ENCODE results near the gene ZHX3. TPM values are rescaled to one million over a fixed set of nuclear protein-coding genes. Genes with fewer than 3 reads are reported as not detected.

Gene ZHX3
- total and polyA plus RNA-seq, 8 donors = 6.6 to 59.3 (median 18.7) TPM

GRCh38 chr20:41274152-41274551, 43.4 kb downstream of the ZHX3 start:
- intact Hi-C loops (cut with DNase I; ENCODE audit: low total_unique reads) = no loop called here
- Histone ChIP-seq H3K9me3 (no peaks in the 10 kb centered on the region), H3K36me3 (no peaks in the 10 kb centered on the region), H3K4me1 (peaks cover 12 to 41% (median 18%) of the 10 kb centered on the region in 4 donors), H3K27me3 (no peaks in the 10 kb centered on the region), H3K4me3 (no peak overlapping the region), H3K27ac (peak overlapping the region in 1 of 5 donors; percentile 74)
- no peak for DNase-seq
- 38 to 64% (median 43%) methylated on average over 5 of the region's 5 CpGs for WGBS, 5 donors
- TF ChIP-seq POLR2AphosphoS5 (IDR thresholded peaks at IDR 0.05) (no peak), EP300 (IDR thresholded peaks at IDR 0.05) (no peak), POLR2A (IDR thresholded peaks at IDR 0.05) (no peak), CTCF (IDR thresholded peaks at IDR 0.05) (no peak)

- intact Hi-C loops (cut with DNase I; ENCODE audit: low total_unique reads) = no loop called here
These were observed 44.1 kb downstream of the ZHX3 start for GRCh38 chr20:41273445-41273844.

GRCh38 chr20:41272339-41272738, 45.2 kb downstream of the ZHX3 start:
- intact Hi-C loops (cut with DNase I; ENCODE audit: low total_unique reads) = no loop called here
- Histone ChIP-seq H3K36me3 (peaks cover 0 to 12% (median 8%) of the 10 kb centered on the region in 4 donors), H3K4me3 (no peak overlapping the region), H3K4me1 (peaks cover 12 to 35% (median 19%) of the 10 kb centered on the region in 4 donors), H3K27me3 (no peaks in the 10 kb centered on the region), H3K9me3 (no peaks in the 10 kb centered on the region), H3K27ac (no peak overlapping the region)
- 91 to 100% (median 95%) methylated on average over 1 of the region's 1 CpG for WGBS, 5 donors
- no peak for DNase-seq
- TF ChIP-seq CTCF (IDR thresholded peaks at IDR 0.05) (no peak), POLR2AphosphoS5 (IDR thresholded peaks at IDR 0.05) (no peak), EP300 (IDR thresholded peaks at IDR 0.05) (no peak), POLR2A (IDR thresholded peaks at IDR 0.05) (no peak)

More at GRCh38 chr20:41273445-41273844, 44.1 kb downstream of the ZHX3 start:
- Histone ChIP-seq H3K9me3 (no peaks in the 10 kb centered on the region), H3K4me1 (peaks cover 12 to 35% (median 19%) of the 10 kb centered on the region in 4 donors), H3K36me3 (peaks cover 0 to 1% (median 0%) of the 10 kb centered on the region in 4 donors), H3K27me3 (no peaks in the 10 kb centered on the region), H3K27ac (no peak overlapping the region), H3K4me3 (no peak overlapping the region)
- DNase-seq = no peak
- TF ChIP-seq EP300 (IDR thresholded peaks at IDR 0.05) = no peak
- no peak for TF ChIP-seq POLR2A (IDR thresholded peaks at IDR 0.05)
- TF ChIP-seq CTCF (IDR thresholded peaks at IDR 0.05) = no peak
- TF ChIP-seq POLR2AphosphoS5 (IDR thresholded peaks at IDR 0.05) = no peak

DNA sequence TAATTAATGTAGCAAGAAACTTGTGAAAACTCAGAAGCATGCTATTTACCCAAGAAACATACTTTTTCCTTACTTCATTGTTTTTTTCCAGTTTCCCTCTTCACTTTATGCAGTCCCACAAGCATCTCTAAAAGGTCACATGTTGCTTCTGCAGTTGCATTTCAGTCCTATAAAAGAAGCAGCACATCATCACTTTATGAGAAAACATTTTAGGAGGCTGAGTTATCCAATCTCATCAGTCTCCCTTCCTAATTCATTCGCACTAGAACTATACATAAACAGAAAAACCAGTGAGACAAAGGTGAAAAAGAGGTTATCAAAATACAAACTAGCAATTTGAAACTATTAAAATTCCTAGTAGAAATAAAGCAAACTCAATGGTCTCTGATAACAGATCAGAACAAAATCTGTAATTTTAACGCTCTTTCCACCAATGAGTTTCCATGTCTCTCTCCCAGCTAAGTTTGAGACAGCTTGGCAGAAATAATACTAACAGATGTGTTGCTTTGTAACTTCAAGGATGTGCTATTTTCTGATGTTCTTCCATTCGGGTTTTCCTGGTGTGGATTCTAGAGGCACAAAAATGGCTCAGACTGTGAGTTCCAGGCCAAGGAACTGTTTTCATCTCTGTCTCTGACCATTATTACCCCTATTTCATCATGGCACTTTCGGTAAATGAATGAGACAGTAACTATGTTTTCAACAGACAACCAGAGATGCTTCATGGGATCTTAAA, 48.4 kb downstream of the ZHX3 start:
- H3K4me3 ChIP-seq = no peak overlapping the region
- peaks cover 0 to 6% (median 2%) of the 10 kb centered on the region in 4 donors for H3K4me1 ChIP-seq
- no peak overlapping the region for H3K27ac ChIP-seq
- H3K9me3 ChIP-seq = no peaks in the 10 kb centered on the region
- intact Hi-C loops (cut with DNase I; ENCODE audit: low total_unique reads) = no loop called here
- no peaks in the 10 kb centered on the region for H3K27me3 ChIP-seq
- DNase-seq = no peak
- H3K36me3 ChIP-seq = peaks cover 0 to 19% (median 12%) of the 10 kb centered on the region in 4 donors
- WGBS, 5 donors = 63 to 79% (median 71%) methylated on average over 4 of the region's 4 CpGs
- TF ChIP-seq EP300 (IDR thresholded peaks at IDR 0.05) = no peak

DNA sequence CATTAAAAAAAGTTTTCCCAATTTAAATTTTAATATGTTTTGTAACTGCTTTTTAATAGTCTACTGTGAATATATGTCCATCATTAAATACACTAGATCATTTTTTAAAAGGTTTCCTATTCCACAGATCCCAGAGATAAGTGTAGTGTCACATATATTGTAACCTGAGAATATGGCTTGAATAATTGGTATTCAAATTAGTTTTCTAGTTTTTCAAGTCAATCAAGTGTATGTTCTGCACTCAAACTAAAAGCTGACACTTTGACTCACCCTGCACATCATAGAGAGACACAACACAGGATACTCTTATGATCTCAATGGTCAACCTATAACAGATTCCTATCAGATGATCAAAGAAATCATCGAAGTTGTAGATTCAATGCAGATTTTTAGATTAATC, 49.1 kb downstream of the ZHX3 start:
- H3K27ac ChIP-seq = no peak overlapping the region
- peaks cover 0 to 5% (median 2%) of the 10 kb centered on the region in 4 donors for H3K4me1 ChIP-seq
- no peak for TF ChIP-seq CTCF (IDR thresholded peaks at IDR 0.05)
- no peak for TF ChIP-seq POLR2AphosphoS5 (IDR thresholded peaks at IDR 0.05)
- TF ChIP-seq POLR2A (IDR thresholded peaks at IDR 0.05) = no peak
- TF ChIP-seq EP300 (IDR thresholded peaks at IDR 0.05) = no peak
- peaks cover 0 to 19% (median 12%) of the 10 kb centered on the region in 4 donors for H3K36me3 ChIP-seq
- no peak for DNase-seq
- H3K9me3 ChIP-seq = no peaks in the 10 kb centered on the region
- intact Hi-C loops (cut with DNase I; ENCODE audit: low total_unique reads) = no loop called here
- H3K4me3 ChIP-seq = no peak overlapping the region
- WGBS, 5 donors = 75 to 93% (median 88%) methylated on average over 1 of the region's 1 CpG
- H3K27me3 ChIP-seq = no peaks in the 10 kb centered on the region

Measured in stomach (tissue), 9 donors.